SHP77 (cell line): ENCODE measurements around the gene TMEM178B.

Experiments
- DNase-seq, 2 experiments: peaks; one replicate each; lab custom pipeline; 2025; lab: John Stamatoyannopoulos, UW

Gene TMEM178B

GRCh38 chr7:141468341-141468740 is 394.5 kb downstream of the TMEM178B start:
- DNase-seq, result no peak

GRCh38 chr7:141475679-141476078 is 401.8 kb downstream of the TMEM178B start:
- no peak for DNase-seq

- no peak for DNase-seq
These were observed 404.0 kb downstream of the TMEM178B start for GRCh38 chr7:141477865-141478264.

- DNase-seq, result no peak
These were observed 405.0 kb downstream of the TMEM178B start for GRCh38 chr7:141478845-141479244.

GRCh38 chr7:141480953-141481352 is 407.1 kb downstream of the TMEM178B start:
- no peak for DNase-seq

- no peak for DNase-seq
These were observed 408.1 kb downstream of the TMEM178B start for GRCh38 chr7:141481971-141482370.

- DNase-seq, result no peak
These were observed 409.2 kb downstream of the TMEM178B start for GRCh38 chr7:141483044-141483443.

- DNase-seq, result no peak
These were observed 411.0 kb downstream of the TMEM178B start for GRCh38 chr7:141484907-141485306.

GRCh38 chr7:141486959-141487358 is 413.1 kb downstream of the TMEM178B start:
- DNase-seq, result no peak

- no peak for DNase-seq
These were observed 416.6 kb downstream of the TMEM178B start for GRCh38 chr7:141490474-141490873.

- DNase-seq, result no peak
These were observed 421.2 kb downstream of the TMEM178B start for GRCh38 chr7:141495057-141495456.

- no peak for DNase-seq
These were observed 423.5 kb downstream of the TMEM178B start for GRCh38 chr7:141497391-141497790.

- no peak for DNase-seq
These were observed 426.7 kb downstream of the TMEM178B start for GRCh38 chr7:141500608-141501007.

GRCh38 chr7:141501451-141501850 is 427.6 kb downstream of the TMEM178B start:
- no peak for DNase-seq

- no peak for DNase-seq
These were observed 437.4 kb downstream of the TMEM178B start for GRCh38 chr7:141511316-141511675.

- DNase-seq, result no peak
These were observed 438.0 kb downstream of the TMEM178B start for GRCh38 chr7:141511676-141512396.

- no peak for DNase-seq
These were observed 438.7 kb downstream of the TMEM178B start for GRCh38 chr7:141512597-141512996.

- DNase-seq, result no peak
These were observed 439.9 kb downstream of the TMEM178B start for GRCh38 chr7:141513720-141514119.

- DNase-seq, result no peak
These were observed 442.1 kb downstream of the TMEM178B start for GRCh38 chr7:141515941-141516340.

- no peak for DNase-seq
These were observed 445.8 kb downstream of the TMEM178B start for GRCh38 chr7:141519623-141520022.

GRCh38 chr7:141522657-141523342 is 448.9 kb downstream of the TMEM178B start:
- DNase-seq, result no peak

GRCh38 chr7:141525973-141526514 is 452.2 kb downstream of the TMEM178B start:
- no peak for DNase-seq

GRCh38 chr7:141527076-141527475 is 453.2 kb downstream of the TMEM178B start:
- DNase-seq, result no peak
